Keratinocyte (primary cell): Measurements from ENCODE around the gene HUS1. TPM values are rescaled to one million over a fixed set of nuclear protein-coding genes. Genes with fewer than 3 reads are reported as not detected.
"Not testable (repeated sequence)": the region's sequence is repeated elsewhere in the genome, so short reads cannot be mapped to it uniquely, and the experiment has no call there.

Experiments used
- DNase-seq: peaks from one replicate; pipeline ENCODE4 v3.0.0-alpha.2; 2011; ENCODE audit warnings: low read depth, missing footprints, low spot score
- FAIRE-seq: peaks from 2 replicates; lab custom pipeline; 2011; peaks lifted over from hg19 to GRCh38; lab: Jason Lieb, UNC
- H2AFZ ChIP-seq: 2 replicates; pipeline ENCODE4 v1.6.0; 2012; ENCODE audit warnings: low read length, control low read depth, inconsistent platforms; ENCODE audit not compliant: control insufficient read depth
- H3K27ac ChIP-seq: 2 replicates; pipeline ENCODE4 v1.5.1; 2011; ENCODE audit warnings: low read length; ENCODE audit not compliant: control insufficient read depth, insufficient read depth
- H3K27me3 ChIP-seq: 3 replicates; pipeline ENCODE4 v1.6.0; 2011; ENCODE audit warnings: low read length; ENCODE audit not compliant: control insufficient read depth, insufficient read depth; ENCODE audit errors: extremely low read depth
- H3K36me3 ChIP-seq, 2 experiments: 2 replicates in 1 of 2; 3 replicates in 1 of 2; pipeline ENCODE4 v1.5.1; 2011; ENCODE audit warnings: low read length in 2 of 2, mild to moderate bottlenecking in 1 of 2; ENCODE audit not compliant: control insufficient read depth in 2 of 2, insufficient read depth in 2 of 2; ENCODE audit errors: extremely low read depth in 1 of 2
- H3K4me1 ChIP-seq: 3 replicates; pipeline ENCODE4 v1.5.1; 2011; ENCODE audit warnings: low read length; ENCODE audit not compliant: control insufficient read depth, insufficient read depth; ENCODE audit errors: extremely low read depth
- H3K4me2 ChIP-seq: 3 replicates; pipeline ENCODE4 v1.6.0; 2011; ENCODE audit warnings: low read depth, low read length; ENCODE audit not compliant: control insufficient read depth, insufficient read depth; ENCODE audit errors: extremely low read depth
- H3K4me3 ChIP-seq, 3 experiments: fragments of 200-600 bp in 1 of 3; sonication (generic) in 1 of 3; 2 replicates in 2 of 3; 3 replicates in 1 of 3; pipeline ENCODE4 v1.5.1; 2011 to 2016; ENCODE audit warnings: low read length in 3 of 3, mild to moderate bottlenecking in 3 of 3, control low read depth in 2 of 3, inconsistent platforms in 1 of 3, low read depth in 1 of 3, mixed read lengths in 1 of 3, mixed run types in 1 of 3, moderate library complexity in 1 of 3; ENCODE audit not compliant: control insufficient read depth in 2 of 3, insufficient read depth in 2 of 3; ENCODE audit errors: extremely low read depth in 1 of 3
- H3K79me2 ChIP-seq: 2 replicates; pipeline ENCODE4 v1.6.0; 2012; ENCODE audit warnings: low read length; ENCODE audit not compliant: control insufficient read depth, insufficient read depth
- H3K9ac ChIP-seq: 3 replicates; pipeline ENCODE4 v1.6.0; 2011; ENCODE audit warnings: low read length; ENCODE audit not compliant: control insufficient read depth, insufficient read depth; ENCODE audit errors: extremely low read depth
- H3K9me1 ChIP-seq: 3 replicates; pipeline ENCODE4 v1.6.0; 2011; ENCODE audit warnings: low read length; ENCODE audit not compliant: control insufficient read depth, insufficient read depth; ENCODE audit errors: extremely low read depth
- H3K9me3 ChIP-seq: 2 replicates; pipeline ENCODE4 v1.5.1; 2012; ENCODE audit warnings: low read depth, low read length; ENCODE audit not compliant: control insufficient read depth
- H4K20me1 ChIP-seq: 3 replicates; pipeline ENCODE4 v1.6.0; 2011; ENCODE audit warnings: low read length; ENCODE audit not compliant: control insufficient read depth, insufficient read depth; ENCODE audit errors: extremely low read depth
- EZH2 ChIP-seq: IDR thresholded peaks from one replicate; pipeline ENCODE4 v1.6.1; 2012; ENCODE audit warnings: inconsistent platforms, mild to moderate bottlenecking, low read length, moderate library complexity
- dilution Hi-C: fragments of 300-500 bp; cut with MboI; formaldehyde crosslinking; loops from one replicate; pipeline ENCODE4 v1.7.0; 2020; ENCODE audit warnings: low sequenced_read_pairs; ENCODE audit not compliant: extremely low pct_ligation_motif_present
- polyA plus RNA-seq, 5 experiments: library from polyadenylated mRNA; depleted of rRNA in 3 of 5; stranded (reverse) in 3 of 5; stranded (forward) in 1 of 5; unstranded in 1 of 5; fragments of >200 nt; gene quantifications; 1 replicate in 1 of 5; 2 replicates in 3 of 5; 3 replicates in 1 of 5; pipeline versions ENCODE4 v1.2.1 to v1.2.3, GENCODE V29; 2011 to 2012; ENCODE audit warnings: missing spikeins in 2 of 5, low read depth in 1 of 5, low replicate concordance in 1 of 5
- TF ChIP-seq, protein P1 (sequence below), 3 experiments: IDR thresholded peaks in 1 of 3; conservative IDR thresholded peaks in 1 of 3; optimal IDR thresholded peaks in 1 of 3; 2 replicates in 2 of 3; 3 replicates in 1 of 3; pipeline versions ENCODE3 to v1.5.1; 2011; ENCODE audit warnings: low read length in 3 of 3, mild to moderate bottlenecking in 3 of 3, moderate library complexity in 2 of 3, control low read depth in 1 of 3, inconsistent platforms in 1 of 3; ENCODE audit not compliant: insufficient read depth in 2 of 3; ENCODE audit errors: extremely low read depth in 1 of 3

Gene HUS1
- polyA plus RNA-seq, 1 donor (not counting 4 experiments of a cell fraction or from before 2014, with no cell fraction given): 36.3 TPM

DNA sequence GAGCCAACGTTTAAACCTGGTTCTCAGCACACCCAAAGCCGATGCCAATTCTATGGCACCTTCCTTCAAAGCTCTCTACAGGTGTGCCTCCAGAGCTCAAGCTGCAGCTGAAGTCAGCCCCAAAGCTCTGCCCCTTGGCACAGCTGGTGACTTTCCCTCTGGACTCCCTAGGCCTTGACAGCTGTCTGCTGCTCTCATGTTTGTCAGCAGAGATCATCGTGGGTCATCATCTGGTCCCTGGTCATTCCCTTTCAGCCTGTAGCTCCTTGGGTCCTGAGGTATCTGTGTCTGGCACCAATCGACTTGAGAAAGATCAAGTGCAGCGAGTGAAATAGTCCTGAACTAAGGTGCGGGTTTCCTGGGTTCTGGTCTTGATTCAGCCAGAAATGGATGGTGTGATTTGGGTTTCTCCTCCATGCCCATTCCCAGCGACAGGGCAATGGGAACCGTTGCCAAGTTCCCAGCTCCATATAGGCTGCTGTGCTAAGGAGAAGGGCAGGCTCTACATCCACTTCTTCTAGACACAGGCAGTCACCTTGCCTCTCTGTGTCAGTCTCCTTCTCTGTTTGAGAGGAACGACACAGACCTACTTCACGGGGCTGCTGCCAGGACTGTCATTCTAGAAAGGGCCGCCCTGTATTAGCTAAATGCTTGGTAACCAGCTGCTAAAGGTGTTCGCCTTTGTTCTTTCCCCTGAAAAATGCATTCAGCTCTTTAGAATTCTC, 34.7 kb downstream of the HUS1 start:
- H3K79me2 ChIP-seq: no peaks in the 10 kb centered on the region
- no peak overlapping the region for H2AFZ ChIP-seq
- no peak for FAIRE-seq
- H3K9me3 ChIP-seq: no peaks in the 10 kb centered on the region
- TF ChIP-seq, protein P1, sequence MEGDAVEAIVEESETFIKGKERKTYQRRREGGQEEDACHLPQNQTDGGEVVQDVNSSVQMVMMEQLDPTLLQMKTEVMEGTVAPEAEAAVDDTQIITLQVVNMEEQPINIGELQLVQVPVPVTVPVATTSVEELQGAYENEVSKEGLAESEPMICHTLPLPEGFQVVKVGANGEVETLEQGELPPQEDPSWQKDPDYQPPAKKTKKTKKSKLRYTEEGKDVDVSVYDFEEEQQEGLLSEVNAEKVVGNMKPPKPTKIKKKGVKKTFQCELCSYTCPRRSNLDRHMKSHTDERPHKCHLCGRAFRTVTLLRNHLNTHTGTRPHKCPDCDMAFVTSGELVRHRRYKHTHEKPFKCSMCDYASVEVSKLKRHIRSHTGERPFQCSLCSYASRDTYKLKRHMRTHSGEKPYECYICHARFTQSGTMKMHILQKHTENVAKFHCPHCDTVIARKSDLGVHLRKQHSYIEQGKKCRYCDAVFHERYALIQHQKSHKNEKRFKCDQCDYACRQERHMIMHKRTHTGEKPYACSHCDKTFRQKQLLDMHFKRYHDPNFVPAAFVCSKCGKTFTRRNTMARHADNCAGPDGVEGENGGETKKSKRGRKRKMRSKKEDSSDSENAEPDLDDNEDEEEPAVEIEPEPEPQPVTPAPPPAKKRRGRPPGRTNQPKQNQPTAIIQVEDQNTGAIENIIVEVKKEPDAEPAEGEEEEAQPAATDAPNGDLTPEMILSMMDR (optimal IDR thresholded peaks at IDR 0.05 in 1 of 3, IDR thresholded peaks at IDR 0.05 in 1 of 3, conservative IDR thresholded peaks at IDR 0.05 in 1 of 3; ENCODE audit: extremely low read depth in 1 of 3, insufficient read depth in 2 of 3, low read length in 3 of 3): no peak
- no peak for TF ChIP-seq EZH2
- peaks cover 6% of the 10 kb centered on the region for H3K4me1 ChIP-seq
- no peak overlapping the region for H3K4me2 ChIP-seq
- dilution Hi-C loops: no loop called here
- H3K27ac ChIP-seq: no peak overlapping the region
- no peaks in the 10 kb centered on the region for H3K9me1 ChIP-seq
- H3K27me3 ChIP-seq: no peaks in the 10 kb centered on the region
- no peaks in the 10 kb centered on the region for H4K20me1 ChIP-seq
- no peaks in the 10 kb centered on the region for H3K36me3 ChIP-seq
- DNase-seq: no peak
- no peak overlapping the region for H3K9ac ChIP-seq
- no peak overlapping the region for H3K4me3 ChIP-seq

DNA sequence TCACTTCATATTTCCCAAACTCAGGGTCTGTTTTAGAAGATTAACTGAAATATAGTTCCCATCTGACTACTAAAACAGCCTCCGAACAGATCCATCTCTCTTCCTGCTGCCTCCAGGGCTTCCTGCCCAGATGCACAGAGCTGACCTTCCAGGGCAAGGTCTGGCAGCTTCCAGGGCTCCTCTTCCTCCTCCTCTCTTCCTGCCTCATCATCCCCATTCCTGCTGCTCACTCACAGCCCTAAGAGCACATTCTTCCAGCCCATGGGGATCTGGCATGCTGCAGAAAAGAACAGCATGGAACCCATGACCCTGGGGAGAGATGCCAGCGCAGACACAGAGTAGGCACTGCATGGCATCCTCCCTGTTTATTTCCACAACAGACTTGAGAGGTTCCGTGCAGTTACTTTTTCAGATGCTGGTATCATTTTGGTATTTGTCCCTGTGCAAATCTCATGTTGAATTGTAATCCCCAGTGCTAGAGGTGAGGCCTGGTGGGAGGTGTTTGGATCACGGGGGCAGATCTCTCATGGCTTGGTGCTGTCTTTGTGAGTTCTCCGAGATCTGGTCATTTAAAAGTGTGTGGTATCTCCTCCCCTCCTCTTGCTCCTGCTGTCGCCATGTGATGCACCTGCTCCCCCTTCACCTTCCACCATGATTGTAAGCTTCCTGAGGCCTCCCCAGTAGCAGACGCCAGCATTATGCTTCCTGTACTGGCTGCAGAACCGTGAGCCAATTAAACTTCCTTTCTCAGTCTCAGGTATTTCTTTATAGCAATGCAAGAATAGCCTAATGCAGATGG, 35.5 kb downstream of the HUS1 start:
- Histone ChIP-seq H3K27ac (no peak overlapping the region), H3K4me2 (no peak overlapping the region), H3K36me3 (no peaks in the 10 kb centered on the region), H2AFZ (no peak overlapping the region), H4K20me1 (no peaks in the 10 kb centered on the region), H3K79me2 (no peaks in the 10 kb centered on the region), H3K4me1 (peaks cover 6% of the 10 kb centered on the region), H3K9me3 (no peaks in the 10 kb centered on the region), H3K27me3 (no peaks in the 10 kb centered on the region), H3K4me3 (no peak overlapping the region), H3K9me1 (no peaks in the 10 kb centered on the region), H3K9ac (no peak overlapping the region)
- TF ChIP-seq EZH2: no peak
- TF ChIP-seq, protein P1 (optimal IDR thresholded peaks at IDR 0.05 in 1 of 3, IDR thresholded peaks at IDR 0.05 in 1 of 3, conservative IDR thresholded peaks at IDR 0.05 in 1 of 3; ENCODE audit: extremely low read depth in 1 of 3, insufficient read depth in 2 of 3, low read length in 3 of 3): no peak
- no peak for FAIRE-seq
- dilution Hi-C loops: no loop called here
- no peak for DNase-seq

DNA sequence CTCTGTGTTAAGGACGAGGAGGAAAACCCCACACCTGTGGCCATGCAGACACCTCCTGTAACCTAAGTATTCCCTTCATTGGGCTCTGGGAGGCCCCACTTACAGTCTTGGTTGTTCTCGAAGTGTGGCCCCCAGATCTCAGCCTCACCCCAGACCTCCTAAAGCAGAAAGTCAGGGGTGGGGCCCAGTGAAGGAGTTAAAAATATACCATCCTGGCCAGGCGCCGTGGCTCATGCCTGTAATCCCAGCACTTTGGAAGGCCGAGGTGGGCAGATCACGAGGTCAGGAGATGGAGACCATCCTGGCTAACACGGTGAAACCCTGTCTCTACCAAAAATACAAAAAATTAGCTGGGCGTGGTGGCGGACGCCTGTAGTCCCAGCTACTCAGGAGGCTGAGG, 36.8 kb downstream of the HUS1 start:
- H3K27ac ChIP-seq, H3K9ac ChIP-seq, H3K9me1 ChIP-seq, H2AFZ ChIP-seq, H3K4me3 ChIP-seq, dilution Hi-C loops, H3K36me3 ChIP-seq, H3K9me3 ChIP-seq, DNase-seq, H4K20me1 ChIP-seq, H3K27me3 ChIP-seq, H3K4me1 ChIP-seq, H3K4me2 ChIP-seq, H3K79me2 ChIP-seq, FAIRE-seq: not testable (repeated sequence)
